OCI-LY3 (cell line): ENCODE results near the gene ESPL1.

Source experiments
- CTCF ChIP-seq: fragments of 200-600, 300-600 bp; sonication (generic); IDR thresholded peaks from 2 replicates; pipeline ENCODE4 v1.5.1; 2014; ENCODE audit warnings: antibody characterized with exemption, low read length, low read depth
- EZH2phosphoT487 ChIP-seq: fragments of 200-600 bp; shearing (Covaris generic); IDR thresholded peaks from 2 replicates; pipeline ENCODE4 v1.6.1; 2018; ENCODE audit warnings: antibody characterized with exemption, mixed run types, low read depth

- TF ChIP-seq EZH2phosphoT487 (no peak), CTCF (no peak)
These were observed 45.9 kb downstream of the ESPL1 start for GRCh38 chr12:53313996-53314395.
